Measurements from ENCODE around the gene C1QTNF12. TPM values are rescaled to one million over a fixed set of nuclear protein-coding genes. Genes with fewer than 3 reads are reported as not detected.

Gene C1QTNF12
- polyA plus RNA-seq, 3 donors, result 1.1 TPM; not detected in 2

DNA sequence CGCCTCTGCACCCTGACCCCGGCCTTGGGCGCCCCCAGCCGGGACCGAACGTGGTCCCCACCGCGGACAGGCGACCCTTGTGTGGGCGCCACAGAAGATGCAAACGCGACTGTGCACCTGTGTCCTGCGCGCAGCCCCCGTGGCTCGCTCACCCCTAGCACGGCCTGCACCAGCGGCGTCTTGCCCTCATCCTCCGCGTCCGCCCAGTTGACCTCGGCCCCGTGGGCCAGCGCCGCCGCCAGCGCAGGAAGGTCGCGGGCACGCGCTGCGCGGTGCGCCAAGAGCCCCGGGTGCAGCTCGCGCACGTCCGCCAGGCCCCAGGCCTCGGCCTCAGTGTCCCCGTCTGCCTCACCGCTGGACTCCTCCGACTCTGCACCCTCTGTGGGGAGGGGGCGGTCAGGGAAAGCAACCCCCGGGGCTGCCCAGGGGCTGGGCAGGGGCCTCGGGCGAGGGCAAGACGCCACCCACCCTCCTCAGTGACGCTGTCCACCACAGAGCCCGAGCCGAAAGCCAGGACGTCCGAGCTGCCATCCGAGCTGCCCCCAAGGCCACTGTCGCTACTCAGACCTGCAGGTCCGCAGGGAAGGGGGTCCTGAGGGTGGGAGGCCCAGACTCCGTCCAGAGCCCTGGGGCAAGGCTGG, 47.8 kb upstream of the C1QTNF12 start:
- Histone ChIP-seq H3K36me3 (replicated peaks in 1 of 2; ENCODE audit: control insufficient read depth in 1 of 2, insufficient read depth in 2 of 2, low read length in 2 of 2) (peaks cover 23 to 39% of the 10 kb centered on the region in 2 donors), H3K4me3 (replicated peaks in 1 of 3; ENCODE audit: low read depth in 2 of 3, low read length in 3 of 3) (no peak overlapping the region), H4K20me1 (ENCODE audit: insufficient read depth, low read length) (no peaks in the 10 kb centered on the region), H3K9me3 (replicated peaks in 1 of 2; ENCODE audit: control insufficient read depth in 1 of 2, insufficient read depth in 1 of 2, low read length in 2 of 2) (no peaks in the 10 kb centered on the region), H3K9ac (ENCODE audit: insufficient read depth, low read length, poor library complexity, severe bottlenecking) (no peak overlapping the region), H3K27ac (ENCODE audit: low read depth in 1 of 2, low read length in 2 of 2) (no peak overlapping the region), H3K4me2 (replicated peaks; ENCODE audit: extremely low read depth, low read length, poor library complexity, severe bottlenecking) (no peak overlapping the region), H3K27me3 (ENCODE audit: control insufficient read depth in 2 of 2, insufficient read depth in 2 of 2, low read length in 2 of 2) (no peaks in the 10 kb centered on the region), H3K79me2 (ENCODE audit: insufficient read depth, low read length) (no peaks in the 10 kb centered on the region), H2AFZ (ENCODE audit: insufficient read depth, low read depth, low read length, poor library complexity, severe bottlenecking) (no peak overlapping the region), H3K4me1 (ENCODE audit: control insufficient read depth in 1 of 2, insufficient read depth in 2 of 2, low read length in 2 of 2) (no peaks in the 10 kb centered on the region)
- Mint-ChIP-seq H3K27me3 (ENCODE audit: low read depth in 3 of 3) (no peaks in the 10 kb centered on the region), H3K9me3 (peaks cover 0 to 5% (median 0%) of the 10 kb centered on the region in 7 donors), H3K4me1 (no peaks in the 10 kb centered on the region), H3K27ac (no peak overlapping the region), H3K36me3 (peaks cover 2 to 18% of the 10 kb centered on the region in 2 donors), H3K4me3 (no peak overlapping the region)
- intact Hi-C loops (cut with micrococcal nuclease), result loop anchor here in 1 of 2 donors (5.0 kb wide), 1 partner anchor 172 kb away; no protein-coding TSS in a partner anchor
- DNase-seq, result no peak
- 97% methylated on average over 47 of the region's 58 CpGs for WGBS (ENCODE audit: insufficient coverage)
- TF ChIP-seq, protein P1, sequence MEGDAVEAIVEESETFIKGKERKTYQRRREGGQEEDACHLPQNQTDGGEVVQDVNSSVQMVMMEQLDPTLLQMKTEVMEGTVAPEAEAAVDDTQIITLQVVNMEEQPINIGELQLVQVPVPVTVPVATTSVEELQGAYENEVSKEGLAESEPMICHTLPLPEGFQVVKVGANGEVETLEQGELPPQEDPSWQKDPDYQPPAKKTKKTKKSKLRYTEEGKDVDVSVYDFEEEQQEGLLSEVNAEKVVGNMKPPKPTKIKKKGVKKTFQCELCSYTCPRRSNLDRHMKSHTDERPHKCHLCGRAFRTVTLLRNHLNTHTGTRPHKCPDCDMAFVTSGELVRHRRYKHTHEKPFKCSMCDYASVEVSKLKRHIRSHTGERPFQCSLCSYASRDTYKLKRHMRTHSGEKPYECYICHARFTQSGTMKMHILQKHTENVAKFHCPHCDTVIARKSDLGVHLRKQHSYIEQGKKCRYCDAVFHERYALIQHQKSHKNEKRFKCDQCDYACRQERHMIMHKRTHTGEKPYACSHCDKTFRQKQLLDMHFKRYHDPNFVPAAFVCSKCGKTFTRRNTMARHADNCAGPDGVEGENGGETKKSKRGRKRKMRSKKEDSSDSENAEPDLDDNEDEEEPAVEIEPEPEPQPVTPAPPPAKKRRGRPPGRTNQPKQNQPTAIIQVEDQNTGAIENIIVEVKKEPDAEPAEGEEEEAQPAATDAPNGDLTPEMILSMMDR (IDR thresholded peaks at IDR 0.05), result no peak

DNA sequence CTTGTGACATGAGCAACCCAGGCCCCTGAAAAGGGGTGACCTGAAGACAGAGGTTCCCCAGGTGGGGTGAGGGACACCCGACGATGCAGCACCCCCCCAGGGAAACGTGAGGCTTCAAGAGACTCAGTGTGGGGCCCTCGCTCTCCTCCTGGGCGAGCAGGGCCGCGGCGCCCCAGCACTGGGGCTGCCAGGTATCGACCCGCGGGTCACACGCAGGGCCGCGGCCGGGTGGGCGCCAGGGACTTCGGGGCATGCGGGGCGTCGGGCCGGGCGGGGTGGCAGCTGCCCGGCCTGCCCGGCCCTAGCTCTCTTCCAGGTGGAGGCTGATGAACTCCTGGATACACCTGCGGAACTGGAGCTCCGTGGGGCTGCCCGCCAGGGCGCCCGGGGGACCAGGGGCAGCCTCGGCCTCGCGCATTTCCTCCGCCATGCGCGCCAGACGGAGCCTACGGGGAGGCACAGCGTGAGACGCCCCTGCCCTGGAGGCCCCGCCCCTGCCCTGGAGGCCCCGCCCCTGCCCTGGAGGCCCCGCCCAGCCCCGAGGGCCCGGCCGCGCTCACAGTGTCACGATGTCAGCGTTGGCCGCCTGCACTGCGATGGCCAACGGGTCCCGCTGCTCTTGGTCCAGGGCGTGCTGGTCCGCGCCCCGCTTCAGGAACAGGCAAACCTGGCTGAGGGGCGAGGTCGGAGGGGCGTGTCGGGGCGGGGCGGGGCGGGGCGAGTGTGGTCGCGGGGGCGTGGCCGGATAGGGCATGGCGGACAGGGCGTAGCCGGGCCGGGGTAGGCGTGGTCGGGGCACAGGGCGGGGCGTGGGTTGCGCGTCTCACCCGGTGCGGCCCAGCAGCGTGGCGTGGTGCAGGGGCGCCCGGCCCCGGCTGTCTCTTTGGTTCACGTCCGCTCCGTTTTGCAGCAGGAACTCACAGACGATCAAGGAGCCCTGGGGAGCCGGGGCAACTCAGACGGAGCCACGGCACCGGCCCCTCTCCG, 47.0 kb upstream of the C1QTNF12 start:
- H3K4me1 ChIP-seq (ENCODE audit: control insufficient read depth in 1 of 2, insufficient read depth in 2 of 2, low read length in 2 of 2), result no peaks in the 10 kb centered on the region
- Mint-ChIP-seq H3K9me3 (peaks cover 0 to 5% (median 0%) of the 10 kb centered on the region in 7 donors), H3K36me3 (peaks cover 2 to 17% of the 10 kb centered on the region in 2 donors), H3K4me3 (no peak overlapping the region), H3K27ac (no peak overlapping the region), H3K27me3 (ENCODE audit: low read depth in 3 of 3) (no peaks in the 10 kb centered on the region), H3K4me1 (no peaks in the 10 kb centered on the region)
- no peaks in the 10 kb centered on the region for H3K79me2 ChIP-seq (ENCODE audit: insufficient read depth, low read length)
- H3K27me3 ChIP-seq (ENCODE audit: control insufficient read depth in 2 of 2, insufficient read depth in 2 of 2, low read length in 2 of 2), result no peaks in the 10 kb centered on the region
- 92% methylated on average over 77 of the region's 94 CpGs for WGBS (ENCODE audit: insufficient coverage)
- no peaks in the 10 kb centered on the region for H3K9me3 ChIP-seq (replicated peaks in 1 of 2; ENCODE audit: control insufficient read depth in 1 of 2, insufficient read depth in 1 of 2, low read length in 2 of 2)
- no peaks in the 10 kb centered on the region for H4K20me1 ChIP-seq (ENCODE audit: insufficient read depth, low read length)
- H2AFZ ChIP-seq (ENCODE audit: insufficient read depth, low read depth, low read length, poor library complexity, severe bottlenecking), result no peak overlapping the region
- no peak overlapping the region for H3K9ac ChIP-seq (ENCODE audit: insufficient read depth, low read length, poor library complexity, severe bottlenecking)
- no peak overlapping the region for H3K4me2 ChIP-seq (replicated peaks; ENCODE audit: extremely low read depth, low read length, poor library complexity, severe bottlenecking)
- DNase-seq, result no peak
- peaks cover 23 to 39% of the 10 kb centered on the region in 2 donors for H3K36me3 ChIP-seq (replicated peaks in 1 of 2; ENCODE audit: control insufficient read depth in 1 of 2, insufficient read depth in 2 of 2, low read length in 2 of 2)
- H3K4me3 ChIP-seq (replicated peaks in 1 of 3; ENCODE audit: low read depth in 2 of 3, low read length in 3 of 3), result no peak overlapping the region
- intact Hi-C loops (cut with micrococcal nuclease), result loop anchor here in 1 of 2 donors (5.0 kb wide), 1 partner anchor 171 kb away; no protein-coding TSS in a partner anchor
- TF ChIP-seq, protein P1 (IDR thresholded peaks at IDR 0.05), result no peak
- H3K27ac ChIP-seq (ENCODE audit: low read depth in 1 of 2, low read length in 2 of 2), result no peak overlapping the region
